Bone marrow (tissue), 2 donors: ENCODE results near the gene IDUA.
"Not testable (repeated sequence)": the region's sequence is repeated elsewhere in the genome, so short reads cannot be mapped to it uniquely, and the experiment has no call there.

Experiments used
- DNase-seq, 2 donors: peaks; one replicate each; lab custom pipeline; 2025; lab: John Stamatoyannopoulos, UW

The IDUA gene

DNA sequence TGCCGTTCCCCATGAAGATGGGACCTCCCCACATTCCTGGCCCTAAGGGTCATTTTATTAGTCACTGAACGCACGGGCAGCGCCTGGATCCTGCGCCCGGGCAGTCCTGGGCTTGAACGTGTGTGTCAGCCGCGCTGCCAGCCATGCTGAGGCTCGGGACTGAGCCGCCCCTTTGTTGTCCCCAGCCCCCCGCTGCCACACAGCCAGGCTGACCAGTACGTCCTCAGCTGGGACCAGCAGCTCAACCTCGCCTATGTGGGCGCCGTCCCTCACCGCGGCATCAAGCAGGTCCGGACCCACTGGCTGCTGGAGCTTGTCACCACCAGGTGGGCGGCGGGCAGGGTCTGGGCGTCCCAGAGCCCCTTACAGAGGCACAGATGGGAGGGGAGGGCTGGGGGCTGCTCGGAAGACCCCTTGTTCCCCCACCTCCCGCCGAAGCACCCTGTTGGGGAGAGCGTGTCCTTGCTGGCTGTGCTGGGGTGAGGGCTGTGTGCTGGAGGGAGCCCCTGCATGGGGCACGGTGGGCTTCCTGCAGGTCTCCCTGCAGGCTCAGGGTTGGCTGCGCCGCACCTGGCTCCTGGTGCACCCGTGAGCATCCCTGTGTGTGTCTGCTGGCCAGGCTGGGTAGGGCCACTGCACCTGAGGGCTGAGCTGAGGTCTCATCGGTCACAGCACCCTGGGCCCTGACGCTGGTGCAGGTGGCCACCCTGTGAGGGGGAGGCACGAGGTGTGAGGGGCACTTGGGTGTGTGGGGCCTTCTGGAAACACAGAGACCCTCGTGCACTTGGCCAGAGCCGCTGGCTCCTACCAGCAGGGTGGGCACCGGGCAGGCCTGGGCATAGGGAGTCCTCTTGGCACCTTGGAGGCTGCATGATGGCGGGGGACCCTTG is 1.0 kb downstream of the IDUA start:
- no peak for DNase-seq

GRCh38 chr4:988726-989721 is 2.2 kb downstream of the IDUA start:
- DNase-seq: no peak

DNA sequence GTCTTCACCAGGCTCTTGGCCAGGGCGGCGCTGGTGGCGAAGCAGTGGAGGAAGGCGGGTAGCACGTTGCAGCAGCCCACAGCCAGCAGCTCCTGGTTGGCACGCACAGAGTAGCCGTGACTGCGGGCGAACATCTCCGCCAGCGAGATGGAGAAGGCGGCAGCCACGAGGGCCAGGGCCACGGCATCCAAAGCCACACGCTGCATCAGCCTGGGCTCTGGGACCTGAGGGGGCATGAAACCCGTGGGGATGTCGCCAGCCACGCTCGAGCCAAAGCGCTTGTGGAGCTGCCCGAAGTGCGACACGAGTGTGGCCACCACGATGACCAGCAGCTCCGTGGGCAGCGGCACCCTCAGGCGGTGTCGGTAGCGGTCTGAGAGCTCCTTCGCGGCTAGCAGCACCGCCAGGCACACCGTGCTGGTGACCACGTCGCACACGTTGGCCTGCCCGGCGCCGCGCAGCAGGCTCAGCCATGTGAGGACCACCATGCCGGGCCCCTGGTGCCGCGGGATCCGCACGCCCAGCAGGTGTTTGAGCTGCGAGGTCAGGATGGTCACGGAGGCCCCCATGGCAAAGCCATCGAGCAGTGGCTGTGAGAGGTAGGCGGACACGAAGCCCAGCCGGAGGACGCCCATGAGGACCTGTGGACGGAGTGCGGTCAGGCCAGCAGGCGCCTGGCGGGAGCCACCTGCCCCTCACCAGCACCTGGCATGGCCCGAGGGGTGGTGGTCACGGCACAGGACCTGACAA is 3.1 kb downstream of the IDUA start:
- DNase-seq: no peak

DNA sequence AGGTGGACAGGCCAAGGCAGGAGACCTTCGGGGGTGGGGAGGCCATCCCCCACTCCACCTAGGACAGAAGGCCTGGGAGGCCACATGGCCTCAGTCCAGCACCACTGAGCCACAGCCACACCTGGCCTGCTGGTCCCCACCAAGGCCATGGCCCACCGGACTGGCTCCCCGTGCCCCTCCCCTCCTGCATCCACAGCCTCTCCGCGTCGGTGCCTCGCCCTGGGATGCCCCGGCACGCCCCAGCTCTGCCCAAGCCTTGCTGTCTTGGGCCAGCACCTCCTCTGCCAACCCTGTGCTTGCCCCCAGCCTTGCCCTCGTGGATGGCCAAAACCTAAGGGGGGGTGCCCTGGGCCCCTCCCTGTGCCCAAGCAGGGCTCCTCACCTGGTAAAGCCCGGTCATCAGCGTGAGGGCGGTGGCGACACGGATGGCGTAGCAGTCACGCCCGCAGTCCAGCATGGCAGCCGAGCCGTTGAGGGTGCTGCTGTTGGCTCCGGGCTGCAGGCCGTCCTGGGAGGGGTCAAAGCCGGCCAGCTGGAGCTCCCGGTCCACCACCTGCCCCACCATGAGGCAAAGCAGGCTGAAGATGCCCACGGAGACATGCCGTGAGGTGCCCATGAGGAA is 4.0 kb downstream of the IDUA start:
- DNase-seq: no peak

DNA sequence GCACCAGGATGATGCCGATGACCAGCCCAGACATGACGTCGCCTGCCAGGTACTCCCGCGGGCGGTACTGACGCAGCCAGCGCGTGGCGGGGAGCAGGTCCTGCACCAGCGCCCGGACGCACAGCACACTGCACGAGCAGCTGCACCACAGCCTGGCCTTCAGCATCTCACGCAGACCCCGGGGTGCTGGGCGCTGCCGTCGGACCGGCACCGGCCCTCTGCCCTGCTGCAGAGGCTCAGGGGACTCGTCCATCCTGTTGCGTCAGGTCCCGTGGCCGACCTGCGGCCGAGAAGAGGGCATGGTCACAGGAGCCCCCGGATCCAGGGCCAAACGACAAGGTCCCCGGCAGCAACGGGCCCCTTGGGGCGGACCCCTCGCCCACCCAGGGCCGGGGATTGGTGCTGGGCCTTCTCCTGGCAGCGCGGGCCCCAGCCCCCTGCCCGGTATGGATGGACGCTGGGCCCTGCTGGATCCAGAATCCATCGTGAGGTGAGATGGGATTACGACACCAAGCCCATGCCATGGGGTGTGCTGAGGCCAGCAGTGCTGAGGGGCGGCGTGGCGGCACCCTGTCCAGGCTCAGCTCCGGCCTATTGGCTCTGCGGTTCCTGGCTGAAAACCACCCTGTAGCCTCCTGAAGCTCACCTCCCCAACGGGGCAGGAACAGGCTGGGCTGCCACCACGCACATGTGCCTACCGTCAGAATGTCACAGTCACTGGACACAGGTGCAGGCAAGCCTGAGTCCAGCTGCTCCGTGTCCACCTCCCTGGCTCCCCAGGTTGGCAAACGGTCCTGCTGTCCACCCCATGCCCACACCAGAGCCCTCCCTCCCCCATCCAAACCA is 4.8 kb downstream of the IDUA start:
- no peak for DNase-seq

DNA sequence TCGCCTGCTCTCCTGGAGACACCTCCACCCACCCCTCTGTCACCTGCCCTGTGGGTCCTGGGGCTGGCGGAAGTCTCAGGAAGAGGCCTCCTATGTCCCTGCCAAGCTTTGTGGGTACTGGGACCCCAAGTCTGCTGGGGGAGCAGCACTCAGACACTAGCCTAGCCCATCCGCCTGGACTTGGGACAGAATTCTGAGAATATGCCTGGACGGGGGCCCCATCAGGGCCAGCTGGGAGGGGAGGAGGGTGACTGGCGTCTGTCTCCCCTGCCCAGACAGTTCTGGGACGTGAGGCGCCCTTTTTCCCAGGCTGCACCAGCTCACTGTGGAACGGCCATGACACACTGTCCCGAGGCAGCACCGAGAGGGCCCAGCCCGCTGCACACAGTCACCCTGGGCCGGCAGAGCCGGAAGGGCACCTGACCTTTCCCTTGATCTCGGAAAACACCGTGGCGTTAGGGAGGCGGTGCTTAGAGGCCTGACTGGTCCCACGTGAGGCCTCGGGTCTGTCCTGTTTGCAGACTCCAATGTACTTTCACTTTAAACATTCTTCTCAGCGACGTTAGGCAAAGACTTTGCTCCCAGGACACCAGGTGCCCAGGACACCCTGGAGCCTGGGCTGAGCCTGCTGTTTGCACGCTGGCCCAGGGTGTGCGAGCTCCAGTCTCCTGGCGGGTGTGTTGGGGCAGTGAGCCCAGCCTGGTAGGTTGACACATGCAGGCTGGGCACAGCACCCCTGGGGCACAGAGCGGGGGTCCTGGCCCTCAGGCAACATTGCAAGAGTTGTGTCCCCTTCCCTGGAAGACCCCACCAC is 5.7 kb downstream of the IDUA start:
- no peak for DNase-seq

GRCh38 chr4:993111-994029 is 6.5 kb downstream of the IDUA start, which contains the start of gene SLC26A1:
Gene SLC26A1, minus strand, starts transcription at chr4:993404. Its CDS starts 1,701 bp downstream, at chr4:991703.
- DNase-seq: no peak

- no peak for DNase-seq
These were observed 8.6 kb downstream of the IDUA start for GRCh38 chr4:995311-996026.

DNA sequence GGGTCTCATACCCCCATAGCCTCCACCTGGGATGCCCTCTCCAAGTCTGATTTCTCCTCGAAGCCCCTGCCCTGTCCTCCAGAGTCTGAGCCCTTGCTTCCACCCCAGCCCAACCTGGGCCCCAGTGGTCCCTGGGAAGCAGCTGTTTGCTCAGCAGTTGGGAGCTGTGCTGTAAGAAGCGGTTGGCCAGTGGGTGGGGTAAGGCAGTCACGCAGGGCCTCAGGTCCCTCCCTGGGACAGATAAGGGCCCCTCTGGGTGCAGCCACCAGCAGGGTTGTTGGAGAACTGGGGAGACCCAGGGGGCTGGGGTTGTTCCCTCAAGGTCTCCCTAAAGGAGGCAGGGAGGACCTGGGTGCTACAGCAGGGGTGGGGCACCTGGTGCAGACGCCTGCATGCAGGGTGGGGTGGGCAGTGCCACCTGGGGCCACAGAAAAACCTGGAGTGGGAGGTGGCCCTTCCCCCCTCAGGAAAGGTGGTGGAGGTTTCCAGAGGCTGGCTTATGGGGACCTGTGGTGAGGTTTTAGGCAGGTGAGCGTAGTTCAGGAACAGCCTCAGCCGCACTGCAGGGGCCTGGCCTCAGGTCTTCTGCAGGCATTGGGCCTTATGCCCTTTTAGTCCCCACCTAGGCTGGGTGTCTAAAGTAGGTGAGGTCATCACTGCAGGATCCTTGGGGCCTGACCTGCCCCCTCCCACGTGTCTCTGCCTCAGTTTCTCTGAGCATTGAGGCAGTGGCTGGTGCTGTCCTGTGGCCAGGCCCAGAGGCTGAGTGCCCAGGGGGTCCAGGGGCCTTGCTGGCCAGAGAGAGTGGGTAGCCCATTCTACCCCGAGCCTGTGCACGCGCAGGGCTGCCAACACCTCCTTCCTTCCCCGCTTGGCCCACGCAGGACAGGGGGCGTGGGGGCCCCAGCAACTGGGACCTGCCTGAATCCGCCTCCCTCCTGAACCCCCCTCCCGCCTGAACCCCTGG is 9.5 kb downstream of the IDUA start:
- DNase-seq: no peak

DNA sequence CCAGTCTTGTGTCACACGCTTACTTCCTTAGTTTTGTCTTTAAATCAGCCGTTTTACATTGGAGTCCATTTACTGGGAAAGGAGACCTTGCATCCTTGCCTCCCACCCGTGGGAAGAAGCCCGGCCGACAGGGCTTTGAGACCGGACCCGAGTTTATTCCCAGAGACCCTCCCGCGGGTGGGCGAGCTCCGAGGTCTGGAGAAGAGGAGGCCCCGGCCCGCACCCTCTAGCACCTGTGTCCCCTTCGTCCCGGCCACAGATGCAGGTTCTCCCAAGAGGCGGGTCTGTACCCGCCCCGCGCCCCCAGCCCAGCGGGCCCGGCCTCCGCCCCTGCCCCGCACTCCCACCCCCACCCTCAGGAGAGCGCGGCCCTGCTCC is 10.1 kb downstream of the IDUA start:
- DNase-seq: no peak

- DNase-seq: no peak
These were observed 10.7 kb downstream of the IDUA start for GRCh38 chr4:997375-998071.

DNA sequence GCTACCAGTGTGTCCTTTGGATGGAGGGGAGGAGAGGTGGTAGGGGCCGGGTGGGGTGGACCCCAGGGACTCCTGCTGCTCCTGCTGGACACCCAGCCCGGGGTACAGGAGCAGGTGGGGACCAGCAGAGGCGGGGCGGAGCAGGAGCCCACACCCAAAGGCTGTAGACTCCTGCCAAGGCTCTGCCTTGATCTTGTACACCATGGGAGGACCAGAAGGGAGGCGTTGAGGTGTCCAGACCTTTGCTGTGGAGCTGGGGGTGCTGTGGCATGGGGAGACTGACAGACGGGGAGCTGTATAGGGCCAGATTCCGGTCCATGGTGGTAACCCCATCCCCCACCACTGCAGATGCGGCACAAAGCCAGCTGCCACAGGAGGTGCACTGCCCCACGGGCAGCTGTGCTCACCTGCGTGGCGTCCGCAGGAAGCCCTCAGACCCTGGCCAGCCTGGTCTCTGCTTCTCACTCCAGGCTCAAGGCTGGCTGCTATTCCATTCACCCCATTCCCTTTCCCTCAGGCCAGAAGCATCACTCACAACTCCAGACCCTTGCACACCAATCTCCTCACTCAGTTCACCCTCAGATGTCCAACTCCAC is 11.3 kb downstream of the IDUA start:
- no peak for DNase-seq

DNA sequence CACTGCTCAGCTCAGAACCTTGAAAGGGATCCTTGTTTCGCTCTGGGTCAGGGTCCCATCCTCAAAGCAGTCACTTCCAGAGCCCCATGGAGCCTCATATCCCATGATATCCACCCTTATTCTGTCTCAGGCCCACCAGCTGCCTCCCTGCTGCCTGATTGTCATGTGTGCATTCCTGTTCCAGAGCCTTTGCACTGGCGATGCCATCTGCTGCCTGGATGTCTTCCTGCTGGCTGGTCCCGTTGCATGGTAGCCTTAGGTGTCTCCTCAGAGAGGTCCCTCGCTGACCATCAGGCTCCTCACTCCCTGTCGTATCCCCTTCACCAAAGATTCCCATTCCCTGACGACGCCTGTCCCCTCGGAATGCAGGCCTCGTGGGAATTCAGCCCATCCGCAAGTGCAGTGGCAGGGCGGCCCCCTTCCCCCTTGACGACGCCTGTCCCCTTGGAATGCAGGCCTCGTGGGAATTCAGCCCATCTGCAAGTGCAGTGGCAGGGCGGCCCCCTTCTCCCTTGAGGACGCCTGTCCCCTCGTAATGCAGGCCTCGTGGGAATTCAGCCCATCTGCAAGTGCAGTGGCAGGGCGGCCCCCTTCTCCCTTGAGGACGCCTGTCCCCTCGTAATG is 12.5 kb downstream of the IDUA start:
- DNase-seq: not testable (repeated sequence)

DNA sequence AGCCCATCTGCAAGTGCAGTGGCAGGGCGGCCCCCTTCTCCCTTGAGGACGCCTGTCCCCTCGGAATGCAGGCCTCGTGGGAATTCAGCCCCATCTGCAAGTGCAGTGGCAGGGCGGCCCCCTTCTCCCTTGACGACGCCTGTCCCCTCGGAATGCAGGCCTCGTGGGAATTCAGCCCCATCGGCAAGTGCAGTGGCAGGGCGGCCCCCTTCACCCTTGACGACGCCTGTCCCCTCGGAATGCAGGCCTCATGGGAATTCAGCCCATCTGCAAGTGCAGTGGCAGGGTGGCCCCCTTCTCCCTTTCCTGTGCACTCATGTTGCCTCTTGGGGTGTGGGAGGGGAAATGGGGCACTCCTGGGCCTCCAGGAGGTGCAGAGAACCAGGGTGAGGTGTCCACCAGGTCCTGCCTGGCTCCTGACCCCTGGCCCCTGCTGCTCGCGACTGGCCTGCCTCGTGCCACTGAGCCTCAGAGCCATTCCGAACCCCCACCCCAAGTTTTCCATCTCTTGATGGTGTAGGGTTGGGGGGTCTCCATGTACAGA is 13.1 kb downstream of the IDUA start:
- DNase-seq: no peak

DNA sequence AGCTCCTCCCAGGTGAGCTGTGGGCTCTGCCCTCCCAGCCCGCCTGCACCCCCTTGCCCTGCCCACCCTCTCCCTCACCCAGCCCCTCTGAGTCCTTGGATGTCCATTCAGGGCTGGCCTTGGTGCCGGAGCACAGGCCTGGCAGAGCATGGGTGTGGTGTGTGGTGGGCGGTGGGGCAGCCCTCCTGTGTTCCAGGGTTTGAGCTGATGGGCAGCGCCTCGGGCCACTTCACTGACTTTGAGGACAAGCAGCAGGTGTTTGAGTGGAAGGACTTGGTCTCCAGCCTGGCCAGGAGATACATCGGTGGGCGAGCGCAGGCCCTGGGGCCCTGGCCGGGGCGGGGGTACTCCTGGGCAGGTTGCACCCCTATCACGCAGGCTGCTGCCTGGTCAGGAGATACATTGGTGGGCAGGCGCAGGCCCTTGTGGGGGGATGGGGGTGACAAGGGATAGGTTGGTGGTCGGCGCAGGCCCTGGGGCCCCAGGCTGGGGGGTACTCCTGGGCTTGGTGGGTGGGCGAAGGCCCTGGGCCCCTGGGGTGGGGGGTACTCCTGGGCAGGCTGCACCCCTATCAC is 13.9 kb downstream of the IDUA start:
- DNase-seq: no peak
